GM13977 (cell line): Measurements from ENCODE around the gene SMURF2.

Experiments
- DNase-seq: peaks from one replicate; pipeline ENCODE4 v3.0.0; 2012; ENCODE audit warnings: low spot score
- CTCF ChIP-seq: IDR thresholded peaks from 2 replicates; pipeline ENCODE4 v1.5.1; 2012; ENCODE audit warnings: mild to moderate bottlenecking, control low read depth; ENCODE audit not compliant: insufficient read depth; ENCODE audit errors: extremely low read depth, missing control alignments
- in situ Hi-C: fragments of 300-500 bp; cut with MboI; formaldehyde crosslinking; loops from one replicate; pipeline ENCODE4 v1.12.0; 2022; ENCODE audit warnings: low sequenced_read_pairs, low pct_unique_long_range_greater_than_20kb, mixed read lengths, inconsistent platforms; ENCODE audit not compliant: unreplicated experiment

Gene SMURF2

GRCh38 chr17:64504769-64505339 is 157.3 kb downstream of the SMURF2 start:
- in situ Hi-C loops, result no loop called here
- TF ChIP-seq CTCF, result no peak
- DNase-seq, result no peak

- in situ Hi-C loops, result no loop called here
- no peak for TF ChIP-seq CTCF
- no peak for DNase-seq
These were observed 158.0 kb downstream of the SMURF2 start for GRCh38 chr17:64503821-64504768.

- TF ChIP-seq CTCF, result no peak
- in situ Hi-C loops, result no loop called here
- no peak for DNase-seq
These were observed 158.8 kb downstream of the SMURF2 start for GRCh38 chr17:64503341-64503740.

- in situ Hi-C loops, result no loop called here
- TF ChIP-seq CTCF, result no peak
- DNase-seq, result no peak
These were observed 159.3 kb downstream of the SMURF2 start for GRCh38 chr17:64502809-64503208.

- TF ChIP-seq CTCF, result no peak
- in situ Hi-C loops, result no loop called here
- DNase-seq, result no peak
These were observed 160.1 kb downstream of the SMURF2 start for GRCh38 chr17:64502021-64502420.

- TF ChIP-seq CTCF, result no peak
- in situ Hi-C loops, result no loop called here
- no peak for DNase-seq
These were observed 161.0 kb downstream of the SMURF2 start for GRCh38 chr17:64500862-64501765.
